Fibroblast of gingiva (primary cell): ENCODE measurements around the gene SYNDIG1L.
"Not testable (repeated sequence)": the region's sequence is repeated elsewhere in the genome, so short reads cannot be mapped to it uniquely, and the experiment has no call there.

ENCODE experiments used
- DNase-seq: peaks from one replicate; pipeline ENCODE4 v3.0.0-alpha.2; 2011; ENCODE audit warnings: low read depth

Gene SYNDIG1L

DNA sequence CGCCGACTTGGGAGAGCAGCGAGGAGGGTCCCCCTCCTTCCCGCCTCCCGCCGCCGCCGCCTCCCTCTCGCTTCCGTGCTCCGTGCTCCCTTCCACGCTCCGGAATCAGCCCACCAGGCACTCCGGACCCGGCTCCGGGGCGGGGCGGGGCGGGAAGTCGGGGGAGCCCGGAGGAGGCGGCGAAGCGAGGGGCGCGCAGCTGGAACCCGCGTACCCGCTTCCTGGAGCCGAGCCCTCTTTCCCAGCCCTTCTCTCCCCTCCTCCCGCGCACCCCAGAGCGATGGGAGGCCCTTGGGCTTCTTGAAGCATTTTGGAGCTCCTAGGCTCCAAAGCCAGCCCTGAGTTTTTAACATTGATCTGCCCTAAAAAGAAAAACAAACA is at the start of gene SYNDIG1L:
Gene SYNDIG1L (minus strand): TSS at position 9 of the 381 bp plus-strand sequence. CDS start 16,466 bp downstream, outside the sequence.
- DNase-seq: no peak

DNA sequence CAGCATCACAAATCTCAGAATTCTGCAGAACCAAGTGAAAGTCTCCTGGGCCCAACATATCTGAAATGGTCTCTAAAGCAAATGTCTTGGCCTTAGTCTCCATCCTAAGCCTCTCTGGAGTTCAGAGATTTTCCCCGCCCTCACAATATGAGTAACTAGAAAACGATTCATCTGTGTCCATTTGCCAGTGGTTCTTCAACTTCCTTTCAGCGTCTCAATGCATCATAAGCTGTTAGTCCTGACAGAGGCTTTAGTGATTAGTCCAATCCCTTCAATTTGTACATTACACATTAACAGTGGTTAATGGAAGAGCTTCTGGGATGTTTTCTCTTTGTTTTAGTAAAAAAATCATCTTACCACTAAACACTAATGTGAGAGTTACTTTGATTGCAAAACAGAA is 49.7 kb upstream of the SYNDIG1L start:
- DNase-seq: peak; percentile 44

DNA sequence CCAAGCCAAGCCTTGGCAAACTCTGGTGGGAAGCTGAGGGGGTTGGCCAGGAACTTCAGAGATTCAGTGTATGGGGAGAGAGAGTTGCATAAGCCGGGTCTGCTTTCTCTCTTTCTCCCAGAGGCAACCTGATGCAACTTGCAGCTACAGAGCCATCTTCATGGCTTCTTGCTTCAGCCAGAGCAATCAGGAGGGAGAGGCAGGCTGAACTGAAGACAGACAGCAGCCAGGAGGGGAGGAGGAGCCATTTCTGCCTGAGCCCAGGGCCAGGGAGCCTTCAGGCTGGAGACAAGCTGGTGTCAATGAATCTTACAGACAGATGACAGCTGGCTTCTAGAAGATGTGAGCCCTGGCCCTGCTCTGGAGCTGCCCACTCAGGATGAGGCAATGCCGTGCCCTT is 48.4 kb upstream of the SYNDIG1L start:
- peak; percentile 44 for DNase-seq

DNA sequence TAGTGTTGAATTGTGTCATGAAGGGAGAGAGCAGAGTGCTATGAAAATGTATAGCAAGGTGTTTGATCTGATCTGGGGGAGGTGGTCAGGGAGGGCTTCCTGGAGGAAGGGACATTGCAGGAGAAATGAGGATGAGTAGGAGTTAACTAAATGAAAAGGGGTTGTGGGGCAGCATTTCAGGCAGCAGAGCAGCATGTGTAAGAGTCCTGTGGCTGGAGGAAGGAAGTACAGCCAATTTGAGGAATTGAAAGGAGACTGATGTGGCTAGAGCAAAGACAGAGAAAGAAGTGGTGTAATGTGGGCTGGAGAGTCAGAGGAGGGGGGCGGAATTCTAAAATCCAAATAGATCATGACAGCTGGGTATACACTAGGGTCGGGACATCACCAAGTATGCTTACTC is 46.6 kb upstream of the SYNDIG1L start:
- DNase-seq: no peak

DNA sequence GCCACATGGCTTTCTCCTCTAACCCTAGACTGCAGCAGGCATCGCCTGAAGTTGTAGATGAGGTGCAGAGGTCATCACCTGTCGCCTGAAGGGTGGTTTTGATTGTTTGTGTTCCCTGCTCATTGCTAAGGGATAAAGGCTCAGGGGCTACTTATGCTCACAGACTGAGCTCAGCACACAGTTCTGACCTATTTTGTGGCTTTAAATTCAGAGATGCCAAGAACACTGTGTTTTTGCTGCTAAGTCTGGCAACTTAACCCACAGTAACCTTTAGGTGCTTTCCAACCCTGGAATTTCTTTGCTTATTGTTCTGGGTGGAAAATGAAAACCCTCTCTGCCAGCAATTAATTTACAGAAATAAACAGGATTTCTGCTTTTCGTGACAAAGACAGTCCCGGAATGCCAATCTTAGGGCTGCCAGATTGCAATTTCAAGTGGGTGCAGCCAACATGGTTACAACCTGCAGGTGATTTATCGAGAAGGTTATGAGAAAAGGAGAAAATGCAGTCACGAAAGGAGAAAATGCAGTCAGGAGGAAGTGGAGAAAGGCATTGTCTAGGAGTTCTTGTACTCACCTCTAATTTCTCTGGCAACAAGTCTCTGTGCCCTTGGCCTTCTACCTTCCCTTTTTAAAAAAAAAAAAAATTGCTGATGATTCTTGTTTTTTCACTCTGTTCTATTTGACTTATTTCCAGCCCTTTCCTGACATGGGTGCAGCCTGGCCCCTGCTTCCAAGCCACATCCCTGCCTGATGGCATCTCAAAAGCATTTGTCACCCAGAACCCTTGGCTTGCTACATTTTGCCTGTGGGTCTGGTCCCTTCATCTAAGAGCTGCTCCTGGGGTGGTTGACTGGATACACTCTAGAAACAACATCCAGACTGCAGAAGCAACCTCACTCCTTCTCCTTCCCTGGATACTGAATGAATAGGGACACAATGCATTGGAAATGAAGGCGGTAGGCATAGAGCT is 43.8 kb upstream of the SYNDIG1L start:
- no peak for DNase-seq

DNA sequence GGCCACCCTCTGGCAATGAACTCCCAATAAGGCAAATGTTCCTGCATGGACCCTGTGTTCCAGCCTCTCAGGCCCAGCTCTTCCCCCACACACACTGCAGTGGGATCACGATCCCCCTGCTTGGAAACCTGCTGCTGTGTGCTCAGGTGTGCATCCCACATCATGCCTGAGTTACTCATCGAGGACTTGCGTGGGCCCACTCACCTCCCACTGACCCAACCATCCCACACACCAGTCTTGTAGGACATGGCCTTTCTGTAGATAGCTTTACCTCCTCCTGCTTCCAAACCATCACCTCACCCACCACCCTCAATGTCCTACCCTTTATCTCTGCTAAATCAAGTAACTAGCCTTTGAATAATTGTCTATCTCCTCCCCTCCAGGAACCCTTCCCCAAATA is 42.5 kb upstream of the SYNDIG1L start:
- no peak for DNase-seq

DNA sequence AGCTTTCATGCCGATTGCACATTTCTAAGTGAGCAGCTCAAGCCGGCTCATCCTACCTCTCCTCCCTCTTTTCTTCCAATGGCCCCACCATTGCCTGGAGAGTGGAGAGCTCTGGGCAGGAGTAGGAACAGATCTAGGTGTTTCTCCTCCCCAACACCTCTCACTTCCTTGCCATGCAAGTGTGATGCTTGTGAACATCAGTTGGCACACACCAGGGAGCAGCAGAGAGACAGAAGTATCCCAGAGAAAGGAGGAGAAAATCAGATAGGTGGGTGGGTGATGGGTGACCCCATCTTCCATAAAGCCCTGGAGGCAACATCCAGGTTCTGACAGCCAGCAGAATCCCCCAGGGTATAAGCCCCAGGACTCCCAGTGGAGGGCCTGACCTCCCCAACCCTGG is 39.3 kb upstream of the SYNDIG1L start:
- DNase-seq: no peak

DNA sequence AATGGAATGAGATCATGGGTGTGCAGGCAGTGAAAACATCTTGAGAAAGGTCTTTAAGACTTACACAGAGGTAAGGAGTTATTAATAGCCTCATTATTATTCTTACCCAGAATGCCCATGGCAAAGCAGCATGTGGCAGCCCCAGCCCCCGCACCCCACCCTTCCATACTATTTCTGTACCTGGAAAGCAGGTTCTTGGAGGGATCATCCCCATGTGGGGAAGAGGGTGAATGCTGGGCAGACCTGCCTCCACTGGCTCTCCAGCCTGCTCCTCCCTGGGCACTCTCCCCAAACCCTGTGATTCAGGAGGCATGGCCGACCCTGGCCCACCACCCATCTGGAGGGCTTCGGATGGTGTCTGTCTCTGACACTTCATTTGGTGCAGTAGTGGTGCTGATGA is 38.8 kb upstream of the SYNDIG1L start:
- no peak for DNase-seq

DNA sequence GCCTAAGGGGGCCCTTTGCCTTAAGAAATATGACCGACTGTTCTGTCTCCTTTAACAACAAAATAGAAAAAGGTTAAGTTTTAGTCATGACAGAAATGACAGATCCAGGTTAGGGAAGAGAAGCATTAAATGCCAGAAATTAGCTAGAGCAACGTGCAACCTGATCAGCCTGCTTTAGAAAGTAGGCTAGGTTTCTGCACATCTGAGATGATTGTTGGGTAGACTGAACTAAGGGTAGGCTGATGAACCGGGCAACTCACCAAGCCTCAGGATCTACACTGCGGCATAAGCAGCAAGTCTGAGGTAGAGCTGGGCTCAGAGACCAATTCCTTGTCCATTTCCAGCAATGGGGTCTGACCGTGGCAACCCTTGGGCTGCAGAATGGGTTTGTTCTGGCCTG is 37.7 kb upstream of the SYNDIG1L start:
- no peak for DNase-seq

DNA sequence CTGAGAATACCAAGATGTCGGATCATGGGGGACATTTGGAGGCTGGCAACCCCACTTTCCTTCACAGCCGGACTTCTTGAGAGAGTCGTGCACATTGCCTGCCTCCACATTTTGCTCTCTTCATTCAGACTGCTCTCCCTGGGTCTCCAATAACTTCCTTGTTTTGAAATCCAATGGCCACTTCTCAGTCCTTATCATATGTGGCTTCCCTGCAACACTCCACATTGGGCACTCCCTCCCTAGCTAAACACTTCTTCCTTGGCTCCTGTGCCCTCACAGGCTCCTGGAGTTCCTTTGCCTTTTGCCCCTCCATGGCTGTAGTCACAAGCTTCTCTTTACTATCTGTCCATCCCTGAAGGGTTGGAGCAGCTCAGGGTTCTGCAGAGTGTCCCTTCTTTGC is 37.0 kb upstream of the SYNDIG1L start:
- DNase-seq: no peak

DNA sequence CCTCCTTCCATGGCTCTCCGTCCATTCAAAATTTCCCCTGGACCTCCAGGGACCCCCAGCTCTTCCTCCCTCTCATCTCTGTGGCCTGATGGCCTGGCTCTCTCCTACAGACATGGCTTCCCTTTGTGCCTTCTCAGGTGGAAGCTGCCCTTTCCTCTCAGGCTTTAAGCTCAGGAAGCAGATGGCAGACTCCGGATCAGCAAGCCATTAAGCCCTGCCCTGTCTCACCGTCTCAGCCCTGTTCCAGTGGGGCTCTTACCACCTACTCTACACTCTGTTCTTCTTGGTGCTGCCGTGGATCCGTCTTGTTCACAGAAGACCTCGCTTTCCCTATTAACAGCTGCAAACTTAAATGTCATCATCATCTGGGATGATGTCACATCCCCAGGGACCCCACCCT is 34.0 kb upstream of the SYNDIG1L start:
- no peak for DNase-seq

DNA sequence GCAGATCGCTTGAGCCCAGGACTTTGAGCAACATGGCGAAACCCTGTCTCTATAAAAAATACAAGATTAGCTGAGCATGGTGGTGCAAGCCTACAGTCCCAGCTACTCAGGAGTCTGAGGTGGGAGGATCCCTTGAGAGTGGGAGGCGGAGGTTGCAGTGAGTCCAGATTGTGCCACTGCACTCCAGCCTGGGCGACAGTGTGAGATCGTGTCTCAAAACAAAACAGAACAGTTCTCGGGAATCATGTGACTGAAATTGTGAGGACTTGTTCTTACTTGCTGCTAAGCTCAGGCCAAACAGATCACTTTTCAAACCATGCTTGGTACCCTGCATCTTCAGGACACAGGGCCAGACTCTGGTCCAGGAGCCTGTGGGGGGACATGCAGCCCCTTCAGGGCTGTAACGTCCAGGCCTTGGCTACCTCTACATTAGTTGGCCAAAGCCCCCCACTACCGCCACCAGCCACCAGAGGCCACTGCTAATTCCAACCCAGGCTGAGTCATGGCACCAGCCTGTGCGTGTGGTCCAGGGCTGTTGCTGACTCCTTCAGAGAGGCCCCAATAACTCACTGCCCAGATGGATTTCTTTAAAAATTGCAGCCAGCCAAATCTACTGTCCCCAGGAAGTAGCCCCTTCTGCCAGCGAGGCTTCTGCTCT is 33.4 kb upstream of the SYNDIG1L start:
- peak; percentile 62 for DNase-seq

DNA sequence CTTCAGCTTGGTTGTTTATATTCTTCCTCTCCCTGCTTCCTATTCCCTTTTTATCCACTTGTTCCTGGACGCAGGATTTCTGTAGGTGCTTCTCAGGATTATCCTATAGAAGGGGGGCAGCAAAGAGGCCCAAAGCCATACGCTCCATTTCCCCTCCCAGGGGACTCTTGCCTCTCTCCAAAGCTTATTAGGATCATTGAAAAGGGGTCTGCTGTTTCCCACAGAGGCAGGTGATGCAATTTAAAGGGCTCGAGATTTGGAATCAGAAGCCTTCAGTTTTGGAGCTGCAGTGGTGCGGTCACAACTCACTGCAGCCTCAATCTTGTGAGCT is 31.5 kb upstream of the SYNDIG1L start:
- no peak for DNase-seq

DNA sequence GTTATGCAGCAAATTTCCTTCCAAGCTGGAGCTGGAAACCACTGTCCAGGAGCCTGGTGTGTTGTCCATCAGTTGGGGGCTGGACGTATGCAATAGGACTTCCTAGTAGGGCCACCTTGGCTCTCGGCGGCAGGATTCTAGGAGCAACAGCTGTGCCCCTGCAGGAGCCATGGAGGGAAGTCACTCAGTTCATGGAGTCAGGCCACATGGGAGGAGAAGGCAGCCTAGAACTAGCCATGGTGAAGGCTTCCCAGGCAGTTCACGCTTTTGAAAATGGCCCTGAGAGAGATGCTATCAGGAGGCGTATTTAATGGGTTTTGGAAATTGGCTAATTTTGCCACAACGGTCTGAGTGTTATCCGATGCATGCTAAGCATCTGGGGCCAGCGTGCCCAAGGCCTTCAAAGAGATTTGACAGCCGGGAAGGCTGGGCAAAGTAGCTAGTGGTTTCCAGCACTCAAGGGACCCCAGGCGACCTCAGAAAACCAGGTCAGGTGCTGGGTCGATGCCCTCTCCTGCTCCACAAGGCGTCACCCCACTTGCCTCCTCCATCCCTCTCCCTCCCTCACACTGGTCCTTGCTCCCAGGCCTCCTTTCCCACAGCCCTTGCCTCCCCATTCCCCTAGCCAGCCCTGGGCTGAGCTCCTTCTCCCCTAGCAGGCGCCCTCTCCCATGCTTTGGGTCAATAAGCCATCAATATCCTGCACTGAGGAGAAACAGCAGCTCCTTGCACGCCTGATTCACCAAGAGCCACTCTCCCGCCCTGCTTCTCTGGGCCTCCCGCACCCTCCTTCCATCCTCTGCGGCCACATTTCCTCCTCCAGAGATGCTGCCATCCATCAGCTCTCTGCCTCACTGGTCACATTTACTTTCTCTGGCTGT is 30.9 kb upstream of the SYNDIG1L start:
- DNase-seq: no peak

DNA sequence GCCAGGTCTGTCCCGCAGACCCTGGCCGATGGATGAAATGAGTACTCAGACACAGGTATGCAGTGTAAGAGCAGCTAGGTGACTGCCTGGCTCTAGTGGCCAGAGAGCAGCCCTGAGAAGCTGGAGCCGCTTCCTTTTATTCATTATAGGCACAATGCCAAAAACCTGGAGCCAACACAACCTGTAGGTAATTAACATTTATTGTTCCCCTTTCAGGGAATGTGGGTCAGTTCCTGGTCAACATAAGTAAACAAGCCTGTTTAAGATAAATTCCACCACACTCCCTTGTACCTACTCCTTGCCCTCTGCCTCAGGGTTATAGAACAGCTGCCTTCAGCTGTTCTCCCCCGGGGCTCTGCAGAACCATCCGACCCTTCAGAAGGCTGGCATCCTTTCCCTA is 28.4 kb upstream of the SYNDIG1L start:
- not testable (repeated sequence) for DNase-seq

DNA sequence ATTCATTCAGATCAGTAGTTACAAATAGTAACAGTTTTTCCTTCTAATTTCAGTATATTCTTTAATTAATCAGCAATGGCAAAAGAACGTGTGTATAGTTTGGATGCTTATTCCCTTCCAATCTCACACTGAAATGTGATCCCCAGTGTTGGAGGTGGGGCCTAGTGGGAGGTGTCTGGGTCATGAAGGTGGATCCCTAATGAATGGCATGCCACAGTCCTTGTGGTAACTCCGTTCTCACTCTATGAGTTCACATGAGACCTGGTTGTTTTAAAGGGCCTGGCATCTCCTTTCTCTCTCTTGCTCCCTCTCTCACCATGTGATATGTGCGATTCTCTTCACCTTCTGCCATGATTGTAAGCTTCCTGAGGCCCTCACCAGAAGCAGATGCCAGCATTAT is 18.9 kb upstream of the SYNDIG1L start:
- no peak for DNase-seq

DNA sequence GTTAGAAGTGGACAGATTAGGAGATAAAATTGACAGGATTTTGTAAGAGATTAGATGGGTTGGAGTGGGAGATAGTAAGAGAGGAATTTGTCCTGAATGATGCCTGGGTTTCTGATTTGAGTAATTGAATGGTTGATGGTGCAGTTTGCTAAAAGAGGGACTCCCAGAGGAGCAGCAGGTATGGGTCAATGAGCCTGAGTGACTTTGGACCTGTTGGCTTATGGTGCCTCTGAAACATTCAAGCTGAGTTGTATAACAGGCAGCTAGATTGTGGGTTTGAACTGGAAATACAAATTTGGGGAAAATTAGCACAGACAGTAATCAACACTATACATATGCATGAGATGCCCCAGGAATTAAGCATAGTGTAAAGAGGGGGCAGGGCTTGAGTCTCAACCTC is 16.7 kb upstream of the SYNDIG1L start:
- no peak for DNase-seq

DNA sequence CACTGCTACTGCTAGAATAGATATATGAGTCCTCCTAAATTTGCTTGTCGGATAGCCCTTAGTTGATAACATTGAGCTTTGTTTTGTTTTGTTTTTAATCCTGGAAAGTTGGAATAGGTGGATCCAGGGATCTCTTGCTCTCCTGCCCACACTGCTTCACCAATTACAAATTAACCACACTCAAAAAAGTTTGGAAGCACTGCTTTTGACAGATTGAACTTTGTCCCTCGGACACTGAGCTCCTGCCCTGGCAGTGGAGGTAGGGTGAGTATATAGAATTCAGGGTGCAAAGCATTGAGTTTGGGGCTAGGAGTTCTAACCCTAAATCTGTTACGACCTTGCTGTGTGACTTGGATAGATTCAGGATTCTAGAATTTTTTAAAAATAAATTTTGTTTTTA is 15.1 kb upstream of the SYNDIG1L start:
- DNase-seq: no peak

DNA sequence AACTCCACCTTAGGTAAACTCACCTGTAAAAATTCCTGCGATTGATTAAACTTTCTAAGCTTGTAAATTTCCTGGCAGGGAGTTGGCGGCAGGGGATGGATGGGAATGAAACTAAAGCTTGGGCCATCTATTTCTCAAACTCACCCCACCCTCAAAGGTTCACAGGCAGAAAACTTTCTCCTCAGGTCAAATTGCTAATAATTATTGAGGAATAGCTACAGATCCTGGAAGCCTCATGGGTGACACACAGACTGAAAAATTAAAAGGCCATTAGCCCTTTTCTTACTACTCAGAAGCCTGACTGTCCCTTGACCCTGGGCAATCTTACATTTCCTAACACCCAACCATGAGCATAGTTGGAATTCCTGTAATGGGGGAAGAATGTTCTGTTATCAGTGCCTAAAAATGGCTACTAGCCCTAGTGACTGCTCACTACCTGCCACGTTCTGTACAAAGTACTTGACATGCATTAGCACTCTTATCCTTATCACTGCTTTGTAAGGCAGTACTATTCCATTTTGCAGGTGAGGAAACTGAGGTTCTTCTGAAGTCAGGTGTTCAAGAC is 12.4 kb upstream of the SYNDIG1L start:
- DNase-seq: no peak

DNA sequence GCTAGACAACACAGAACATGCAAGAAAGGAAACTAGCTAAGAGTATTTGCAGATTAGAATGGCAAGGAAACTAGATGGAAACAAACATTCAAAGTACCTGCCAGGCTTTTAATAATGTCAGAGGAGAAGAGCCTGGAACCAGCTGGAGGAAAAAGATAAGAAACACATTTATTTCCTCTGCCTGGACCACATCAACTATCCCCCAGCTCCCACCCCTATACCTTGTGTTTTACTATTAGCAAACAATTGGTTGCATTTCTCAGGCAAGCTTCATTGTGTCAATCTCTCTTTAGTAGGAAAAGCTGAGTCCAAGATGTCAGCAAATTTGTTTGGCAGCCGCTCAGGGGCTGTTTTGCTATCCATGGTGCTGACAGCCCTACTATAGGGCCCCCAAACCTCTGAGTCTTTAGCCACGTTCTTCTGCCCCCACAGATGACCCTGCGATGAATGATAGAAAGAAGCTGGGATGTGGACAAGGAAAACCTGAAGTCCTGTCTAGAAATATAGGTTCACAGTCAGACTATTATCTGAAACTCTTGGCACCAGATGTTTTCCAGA is 11.6 kb upstream of the SYNDIG1L start:
- no peak for DNase-seq

DNA sequence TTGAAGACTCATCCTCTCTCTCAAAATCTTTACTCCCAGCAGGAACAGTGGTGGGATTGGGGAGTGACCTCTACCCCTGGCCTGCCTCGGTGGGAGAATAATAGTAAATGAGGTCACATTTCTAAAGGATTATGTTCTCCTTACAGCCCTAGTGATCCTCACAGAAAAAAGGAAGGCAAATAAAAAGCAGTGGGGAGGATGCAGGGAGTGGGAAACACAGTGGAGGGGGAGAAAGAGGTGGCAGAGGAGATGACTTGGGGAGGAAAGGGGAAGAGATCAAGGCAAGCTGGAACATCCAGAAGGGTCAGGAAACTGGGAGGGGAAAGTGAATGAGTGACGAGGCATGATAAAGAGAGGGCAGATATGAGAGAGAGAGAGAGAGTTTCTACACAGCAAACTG is 8.3 kb upstream of the SYNDIG1L start:
- DNase-seq: no peak

DNA sequence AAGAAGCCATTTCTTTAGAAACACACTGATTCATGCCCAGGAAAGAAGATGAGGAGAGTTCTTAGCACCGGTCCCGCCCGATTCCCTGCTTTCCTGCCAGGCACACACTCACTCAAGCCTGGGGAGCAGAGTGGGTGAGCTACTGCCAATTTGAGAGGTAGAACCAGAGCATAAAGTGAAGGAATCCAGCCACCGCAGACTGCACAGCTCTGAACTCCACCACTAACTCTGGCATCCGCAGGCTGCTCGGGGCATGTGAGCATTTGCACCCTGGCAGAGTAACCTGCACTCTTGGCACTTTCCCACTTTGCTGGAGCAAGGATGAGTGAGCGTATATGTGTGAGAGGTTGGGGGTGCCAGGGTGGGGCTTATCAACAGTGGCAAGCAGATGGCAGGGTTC is 4.0 kb upstream of the SYNDIG1L start:
- no peak for DNase-seq
